Measurements from ENCODE around the gene ST6GAL1. TPM values are rescaled to one million over a fixed set of nuclear protein-coding genes. Genes with fewer than 3 reads are reported as not detected.
"Not testable (repeated sequence)": the region's sequence is repeated elsewhere in the genome, so short reads cannot be mapped to it uniquely, and the experiment has no call there.

Gene ST6GAL1
- total RNA-seq, result 10 to 100 TPM; 76.2 to 78.0 TPM

GRCh38 chr3:186930143-186930640 is at the start of gene ST6GAL1:
Gene ST6GAL1, plus strand, starts transcription at chr3:186930526. Its CDS starts 112,178 bp downstream, at chr3:187042704.
- Mint-ChIP-seq H3K9me3 (peaks cover 2% of the 10 kb centered on the region), H3K4me3 (peak within 1 kb of the TSS; percentile 83), H3K4me1 (ENCODE audit: low read depth) (peaks cover 17% of the 10 kb centered on the region), H3K27me3 (ENCODE audit: low read depth) (no peaks in the 10 kb centered on the region), H3K36me3 (ENCODE audit: low read depth) (peaks cover 26% of the 10 kb centered on the region), H3K27ac (peak within 1 kb of the TSS; percentile 85)
- CTCF ChIA-PET, result interaction anchor here (1.1 to 3.4 kb wide), 3 partner anchors 75 to 81 kb away, joined by 4 to 28 read pairs (median 5); no protein-coding TSS in a partner anchor
- peak; percentile 74 for DNase-seq
- intact Hi-C loops (cut with micrococcal nuclease), result loop anchor here (1.0 to 5.0 kb wide), 8 partner anchors 21 to 237 kb away; partner anchors contain the start of genes EIF4A2 and RPL39L

- CTCF ChIA-PET, result interaction anchor here (0.6 to 1.4 kb wide), 4 partner anchors 22 to 283 kb away, joined by 3 to 5 read pairs (median 4); no protein-coding TSS in a partner anchor
- no peaks in the 10 kb centered on the region for H3K9me3 Mint-ChIP-seq
- peaks cover 56% of the 10 kb centered on the region for H3K4me1 Mint-ChIP-seq (ENCODE audit: low read depth)
- peak overlapping the region; percentile 81 for H3K27ac Mint-ChIP-seq
- no peaks in the 10 kb centered on the region for H3K27me3 Mint-ChIP-seq (ENCODE audit: low read depth)
- DNase-seq, result peak; percentile 9
- H3K36me3 Mint-ChIP-seq (ENCODE audit: low read depth), result no peaks in the 10 kb centered on the region
- no peak overlapping the region for H3K4me3 Mint-ChIP-seq
- intact Hi-C loops (cut with micrococcal nuclease), result loop anchor here (1.0 to 5.0 kb wide), 6 partner anchors 71 to 315 kb away; partner anchors contain the start of gene TBCCD1
Measured at GRCh38 chr3:186882150-186882524, 48.2 kb upstream of the ST6GAL1 start.

- Mint-ChIP-seq H3K4me3 (peak overlapping the region; percentile 14), H3K27me3 (ENCODE audit: low read depth) (no peaks in the 10 kb centered on the region)
Measured at GRCh38 chr3:186882881-186883685, 47.2 kb upstream of the ST6GAL1 start.

DNA sequence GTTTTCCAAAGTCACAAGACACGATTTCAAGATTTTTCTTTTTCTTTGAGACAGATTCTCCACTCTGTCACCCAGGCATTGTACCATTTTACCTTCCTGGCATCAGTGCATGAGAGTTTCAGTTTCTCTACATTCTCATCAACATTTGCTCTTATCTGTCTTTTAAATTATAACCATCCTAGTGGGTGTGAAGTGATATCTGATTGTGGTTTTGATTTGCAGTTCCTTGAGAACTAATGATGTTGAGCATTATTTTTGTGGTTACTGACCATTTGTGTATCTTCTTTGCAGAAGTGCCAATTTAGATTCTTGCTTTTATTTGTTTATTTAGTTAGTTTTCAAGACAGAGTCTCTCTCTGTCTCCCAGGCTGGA is 46.7 kb upstream of the ST6GAL1 start:
- Mint-ChIP-seq H3K27me3 (ENCODE audit: low read depth) (no peaks in the 10 kb centered on the region), H3K4me3 (no peak overlapping the region), H3K9me3 (no peaks in the 10 kb centered on the region), H3K36me3 (ENCODE audit: low read depth) (no peaks in the 10 kb centered on the region), H3K27ac (peak overlapping the region; percentile 72), H3K4me1 (ENCODE audit: low read depth) (peaks cover 59% of the 10 kb centered on the region)
- intact Hi-C loops (cut with micrococcal nuclease), result loop anchor here (1.0 to 5.0 kb wide), 8 partner anchors 18 to 316 kb away; partner anchors contain the start of genes ST6GAL1 and TBCCD1
- CTCF ChIA-PET, result no interaction called here
- no peak for DNase-seq

More at GRCh38 chr3:186882881-186883685, 47.2 kb upstream of the ST6GAL1 start:
- no peaks in the 10 kb centered on the region for H3K36me3 Mint-ChIP-seq (ENCODE audit: low read depth)
- H3K4me1 Mint-ChIP-seq (ENCODE audit: low read depth), result peaks cover 56% of the 10 kb centered on the region
- peak; percentile 74 for DNase-seq
- intact Hi-C loops (cut with micrococcal nuclease), result loop anchor here (1.0 to 5.0 kb wide), 13 partner anchors 18 to 316 kb away; partner anchors contain the start of genes ST6GAL1 and TBCCD1
- no peaks in the 10 kb centered on the region for H3K9me3 Mint-ChIP-seq
- CTCF ChIA-PET, result interaction anchor here (0.6 kb wide), 1 partner anchor 282 kb away, joined by 4 read pairs; no protein-coding TSS in a partner anchor
- H3K27ac Mint-ChIP-seq, result peak overlapping the region; percentile 72

GRCh38 chr3:186884868-186885267 is 45.5 kb upstream of the ST6GAL1 start:
- intact Hi-C loops (cut with micrococcal nuclease), result loop anchor here (5.0 kb wide), 1 partner anchor 318 kb away; the partner anchor contains the start of gene TBCCD1
- H3K4me3 Mint-ChIP-seq; H3K27me3 Mint-ChIP-seq (ENCODE audit: low read depth); H3K27ac Mint-ChIP-seq; H3K9me3 Mint-ChIP-seq; H3K36me3 Mint-ChIP-seq (ENCODE audit: low read depth); CTCF ChIA-PET; DNase-seq: not testable (repeated sequence)
- peaks cover 53% of the 10 kb centered on the region for H3K4me1 Mint-ChIP-seq (ENCODE audit: low read depth)

- CTCF ChIA-PET, result no interaction called here
- no peaks in the 10 kb centered on the region for H3K36me3 Mint-ChIP-seq (ENCODE audit: low read depth)
- no peak overlapping the region for H3K27ac Mint-ChIP-seq
- intact Hi-C loops (cut with micrococcal nuclease), result no loop called here
- no peak for DNase-seq
- no peak overlapping the region for H3K4me3 Mint-ChIP-seq
- no peaks in the 10 kb centered on the region for H3K9me3 Mint-ChIP-seq
- peaks cover 38% of the 10 kb centered on the region for H3K4me1 Mint-ChIP-seq (ENCODE audit: low read depth)
- no peaks in the 10 kb centered on the region for H3K27me3 Mint-ChIP-seq (ENCODE audit: low read depth)
Measured at GRCh38 chr3:186886202-186886981, 43.9 kb upstream of the ST6GAL1 start.

- H3K4me3 Mint-ChIP-seq; H3K27ac Mint-ChIP-seq; H3K9me3 Mint-ChIP-seq; intact Hi-C loops (cut with micrococcal nuclease); DNase-seq; CTCF ChIA-PET; H3K36me3 Mint-ChIP-seq (ENCODE audit: low read depth); H3K27me3 Mint-ChIP-seq (ENCODE audit: low read depth): not testable (repeated sequence)
- H3K4me1 Mint-ChIP-seq (ENCODE audit: low read depth), result peaks cover 27% of the 10 kb centered on the region
Measured at GRCh38 chr3:186887507-186887938, 42.8 kb upstream of the ST6GAL1 start.

DNA sequence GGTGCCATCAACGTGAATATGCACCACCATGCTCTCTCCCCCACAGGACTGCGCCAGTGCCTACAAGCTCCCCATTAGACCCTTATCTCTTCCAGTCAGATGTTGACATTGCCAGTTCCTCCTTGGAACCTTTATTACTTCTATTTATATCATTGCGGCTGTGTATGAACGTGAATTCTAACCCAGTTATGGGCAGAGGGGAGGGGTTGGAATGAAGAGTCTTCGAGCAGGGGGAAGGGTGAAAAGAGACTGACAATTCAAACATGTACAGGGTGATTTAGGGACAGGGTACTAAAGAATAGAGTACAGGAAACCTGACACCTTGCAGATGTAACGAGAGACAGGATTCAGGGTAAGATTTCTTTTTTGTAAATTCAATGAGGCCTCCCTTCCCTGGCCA is 41.8 kb upstream of the ST6GAL1 start:
- H3K27me3 Mint-ChIP-seq (ENCODE audit: low read depth), result no peaks in the 10 kb centered on the region
- CTCF ChIA-PET, result no interaction called here
- intact Hi-C loops (cut with micrococcal nuclease), result no loop called here

DNA sequence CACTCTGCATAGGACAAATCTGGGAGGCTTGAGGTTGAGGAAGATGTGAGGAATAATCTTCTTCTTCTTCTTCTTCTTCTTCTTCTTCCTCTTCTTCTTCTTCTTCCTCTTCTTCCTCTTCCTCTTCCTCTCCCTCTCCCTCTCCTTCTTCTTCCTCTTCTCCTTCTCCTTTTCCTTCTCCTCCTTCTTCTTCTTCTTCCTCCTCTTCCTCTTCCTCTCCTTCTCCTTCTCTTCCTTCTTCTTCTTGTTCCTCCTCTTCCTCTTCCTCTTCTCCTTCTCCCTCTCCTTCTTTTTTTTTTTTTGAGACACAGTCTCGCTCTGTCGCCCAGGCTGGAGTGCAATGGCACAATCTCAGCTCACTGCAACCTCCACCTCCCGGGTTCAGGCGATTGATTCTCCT is 40.6 kb upstream of the ST6GAL1 start:
- H3K27ac Mint-ChIP-seq; H3K9me3 Mint-ChIP-seq; intact Hi-C loops (cut with micrococcal nuclease); H3K27me3 Mint-ChIP-seq (ENCODE audit: low read depth); H3K36me3 Mint-ChIP-seq (ENCODE audit: low read depth); DNase-seq; H3K4me3 Mint-ChIP-seq: not testable (repeated sequence)
- CTCF ChIA-PET, result interaction anchor here (0.7 kb wide), 1 partner anchor 30 kb away, joined by 3 read pairs; no protein-coding TSS in a partner anchor
- H3K4me1 Mint-ChIP-seq (ENCODE audit: low read depth), result peaks cover 13% of the 10 kb centered on the region

More for the DNA sequence above, 41.8 kb upstream of the ST6GAL1 start:
- Mint-ChIP-seq H3K9me3 (no peaks in the 10 kb centered on the region), H3K36me3 (ENCODE audit: low read depth) (no peaks in the 10 kb centered on the region), H3K27ac (no peak overlapping the region), H3K4me3 (no peak overlapping the region), H3K4me1 (ENCODE audit: low read depth) (peaks cover 17% of the 10 kb centered on the region)
- DNase-seq, result no peak

- no peak overlapping the region for H3K27ac Mint-ChIP-seq
- no peak for DNase-seq
- H3K4me1 Mint-ChIP-seq (ENCODE audit: low read depth), result peaks cover 3% of the 10 kb centered on the region
- no peaks in the 10 kb centered on the region for H3K36me3 Mint-ChIP-seq (ENCODE audit: low read depth)
- no peaks in the 10 kb centered on the region for H3K9me3 Mint-ChIP-seq
- H3K4me3 Mint-ChIP-seq, result no peak overlapping the region
- H3K27me3 Mint-ChIP-seq (ENCODE audit: low read depth), result no peaks in the 10 kb centered on the region
- CTCF ChIA-PET, result no interaction called here
- intact Hi-C loops (cut with micrococcal nuclease), result no loop called here
Measured at GRCh38 chr3:186890911-186891310, 39.4 kb upstream of the ST6GAL1 start.

DNA sequence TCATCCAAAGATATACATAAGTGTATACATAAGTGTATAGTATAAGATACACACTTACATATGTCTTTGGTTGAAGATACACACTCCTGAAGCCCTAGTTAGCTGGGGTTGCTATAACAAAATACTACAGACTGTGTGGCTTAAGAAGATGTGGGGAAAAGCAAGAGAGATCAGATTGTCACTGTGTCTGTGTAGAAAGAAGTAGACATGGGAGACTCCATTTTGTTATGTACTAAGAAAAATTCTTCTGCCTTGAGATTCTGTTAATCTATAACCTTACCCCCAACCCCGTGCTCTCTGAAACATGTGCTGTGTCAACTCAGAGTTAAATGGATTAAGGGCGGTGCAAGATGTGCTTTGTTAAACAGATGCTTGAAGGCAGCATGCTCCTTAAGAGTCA is 37.3 kb upstream of the ST6GAL1 start:
- DNase-seq; H3K4me1 Mint-ChIP-seq (ENCODE audit: low read depth); H3K27ac Mint-ChIP-seq; H3K9me3 Mint-ChIP-seq; H3K4me3 Mint-ChIP-seq; H3K36me3 Mint-ChIP-seq (ENCODE audit: low read depth); H3K27me3 Mint-ChIP-seq (ENCODE audit: low read depth); intact Hi-C loops (cut with micrococcal nuclease); CTCF ChIA-PET: not testable (repeated sequence)

GRCh38 chr3:186895406-186895805 is 34.9 kb upstream of the ST6GAL1 start:
- no peaks in the 10 kb centered on the region for H3K9me3 Mint-ChIP-seq
- H3K4me3 Mint-ChIP-seq, result no peak overlapping the region
- no peak for DNase-seq
- no peaks in the 10 kb centered on the region for H3K36me3 Mint-ChIP-seq (ENCODE audit: low read depth)
- peaks cover 5% of the 10 kb centered on the region for H3K4me1 Mint-ChIP-seq (ENCODE audit: low read depth)
- no peak overlapping the region for H3K27ac Mint-ChIP-seq
- intact Hi-C loops (cut with micrococcal nuclease), result no loop called here
- no peaks in the 10 kb centered on the region for H3K27me3 Mint-ChIP-seq (ENCODE audit: low read depth)
- CTCF ChIA-PET, result no interaction called here
